H1 (cell line): Measurements from ENCODE around the gene ADGRV1. TPM values are rescaled to one million over a fixed set of nuclear protein-coding genes. Genes with fewer than 3 reads are reported as not detected.

ENCODE experiments used
- CTCF ChIA-PET: fragments of 300-600 bp; sonication (Branson Sonifier 250); formaldehyde crosslinking; loops from one replicate; lab custom pipeline; 2021; ENCODE audit not compliant: partially characterized antibody; lab: Charles Lee
- POLR2A ChIA-PET: fragments of 300-600 bp; sonication (Branson Sonifier 250); formaldehyde crosslinking; loops from one replicate; lab custom pipeline; 2021; ENCODE audit warnings: inconsistent platforms; ENCODE audit not compliant: partially characterized antibody; lab: Charles Lee
- DNase-seq, 2 experiments: peaks; one replicate each; pipeline versions ENCODE4 v3.0.0 to v3.0.0-alpha.2; 2010 to 2022; ENCODE audit warnings: low spot score in 2 of 2, low read depth in 1 of 2, mixed read lengths in 1 of 2
- FAIRE-seq: peaks from 2 replicates; lab custom pipeline; 2011; peaks lifted over from hg19 to GRCh38; lab: Jason Lieb, UNC
- H2AFZ ChIP-seq: 2 replicates; pipeline ENCODE4 v1.8.1; 2012; ENCODE audit warnings: low read length, inconsistent platforms
- H2AK5ac ChIP-seq: 2 replicates; pipeline ENCODE4 v1.6.1; 2013; ENCODE audit warnings: low read depth, low read length
- H2BK120ac ChIP-seq: replicated peaks from 2 replicates; pipeline ENCODE3; 2013; ENCODE audit warnings: low read depth, low read length, inconsistent platforms
- H2BK12ac ChIP-seq: 2 replicates; pipeline ENCODE4 v1.6.1; 2013; ENCODE audit warnings: low read depth, low read length
- H2BK15ac ChIP-seq: 2 replicates; pipeline ENCODE4 v1.6.1; 2013; ENCODE audit warnings: low read length
- H2BK20ac ChIP-seq: 2 replicates; pipeline ENCODE4 v1.6.1; 2013; ENCODE audit warnings: low read length
- H2BK5ac ChIP-seq: 2 replicates; pipeline ENCODE4 v1.6.1; 2013; ENCODE audit warnings: low read depth, low read length
- H3K14ac ChIP-seq: 2 replicates; pipeline ENCODE4 v1.6.1; 2013; ENCODE audit warnings: inconsistent platforms; ENCODE audit not compliant: insufficient read length
- H3K18ac ChIP-seq: 2 replicates; pipeline ENCODE4 v1.6.1; 2013; ENCODE audit warnings: low read length; ENCODE audit errors: extremely low read depth
- H3K23ac ChIP-seq: 2 replicates; pipeline ENCODE4 v1.6.1; 2013; ENCODE audit warnings: inconsistent platforms; ENCODE audit not compliant: insufficient read length
- H3K23me2 ChIP-seq: 2 replicates; pipeline ENCODE4 v1.6.1; 2013; ENCODE audit warnings: low read depth, low read length
- H3K27ac ChIP-seq: 2 replicates; pipeline ENCODE4 v1.6.1; 2011; ENCODE audit warnings: low read depth, low read length, inconsistent platforms
- H3K27me3 ChIP-seq, 4 experiments: replicated peaks in 1 of 4; 1 replicate in 1 of 4; 2 replicates in 3 of 4; pipeline versions ENCODE4 v1.6.1 to v1.8.1; 2011 to 2013; ENCODE audit warnings: low read length in 3 of 4, mild to moderate bottlenecking in 3 of 4, inconsistent platforms in 2 of 4, mixed read lengths in 2 of 4, moderate library complexity in 1 of 4; ENCODE audit not compliant: control insufficient read depth in 3 of 4, insufficient read depth in 3 of 4; ENCODE audit errors: extremely low read depth in 1 of 4
- H3K36me3 ChIP-seq, 4 experiments: 2 replicates each; pipeline versions ENCODE4 v1.6.1 to v1.8.1; 2011 to 2013; ENCODE audit warnings: mild to moderate bottlenecking in 4 of 4, low read length in 3 of 4, moderate library complexity in 2 of 4, control low read depth in 1 of 4, inconsistent platforms in 1 of 4; ENCODE audit not compliant: insufficient read depth in 4 of 4, control insufficient read depth in 2 of 4
- H3K4ac ChIP-seq: replicated peaks from 2 replicates; pipeline ENCODE3; 2013; ENCODE audit warnings: low read length, low read depth, mixed read lengths, inconsistent platforms; ENCODE audit not compliant: insufficient read length
- H3K4me1 ChIP-seq, 4 experiments: replicated peaks in 1 of 4; 1 replicate in 1 of 4; 2 replicates in 3 of 4; pipeline versions ENCODE4 v1.6.1 to v1.8.1; 2011 to 2013; ENCODE audit warnings: low read length in 3 of 4, inconsistent platforms in 2 of 4, mixed read lengths in 1 of 4; ENCODE audit not compliant: insufficient read depth in 4 of 4, control insufficient read depth in 3 of 4
- H3K4me2 ChIP-seq, 2 experiments: 2 replicates each; pipeline versions ENCODE4 v1.6.1 to v1.8.1; 2011 to 2013; ENCODE audit warnings: low read depth in 2 of 2, low read length in 2 of 2, control low read depth in 1 of 2, inconsistent platforms in 1 of 2, mild to moderate bottlenecking in 1 of 2; ENCODE audit not compliant: insufficient read depth in 1 of 2
- H3K4me3 ChIP-seq, 4 experiments: fragments of 200-600, 300-600 bp in 1 of 4; sonication (generic), shearing (Covaris generic), sonication (Bioruptor Twin) in 1 of 4; 2 replicates each; pipeline versions ENCODE4 v1.5.1 to v1.8.1; 2011 to 2016; ENCODE audit warnings: low read length in 4 of 4, low read depth in 3 of 4, control low read depth in 2 of 4, inconsistent platforms in 2 of 4, mild to moderate bottlenecking in 2 of 4, mixed read lengths in 1 of 4, moderate library complexity in 1 of 4; ENCODE audit not compliant: insufficient read depth in 2 of 4; ENCODE audit errors: extremely low read depth in 1 of 4
- H3K56ac ChIP-seq: replicated peaks from 2 replicates; pipeline ENCODE3; 2013; ENCODE audit warnings: low read depth, mild to moderate bottlenecking, mixed read lengths, low read length, inconsistent platforms; ENCODE audit not compliant: insufficient read length
- H3K79me1 ChIP-seq: 2 replicates; pipeline ENCODE4 v1.6.1; 2013; ENCODE audit warnings: low read depth, low read length, control low read depth
- H3K79me2 ChIP-seq, 2 experiments: 2 replicates each; pipeline versions ENCODE4 v1.6.1 to v1.8.1; 2012 to 2013; ENCODE audit warnings: low read length in 2 of 2, mild to moderate bottlenecking in 2 of 2, inconsistent platforms in 1 of 2; ENCODE audit not compliant: insufficient read depth in 2 of 2, control insufficient read depth in 1 of 2
- H3K9ac ChIP-seq, 4 experiments: replicated peaks in 1 of 4; 1 replicate in 1 of 4; 2 replicates in 3 of 4; pipeline versions ENCODE4 v1.6.1 to v1.8.1; 2011 to 2013; ENCODE audit warnings: low read depth in 3 of 4, low read length in 3 of 4, control low read depth in 2 of 4, mild to moderate bottlenecking in 2 of 4, moderate library complexity in 2 of 4, inconsistent platforms in 1 of 4; ENCODE audit errors: extremely low read depth in 1 of 4
- H3K9me3 ChIP-seq, 2 experiments: 2 replicates each; pipeline versions ENCODE4 v1.6.1 to v1.8.1; 2012 to 2013; ENCODE audit warnings: mild to moderate bottlenecking in 2 of 2, moderate library complexity in 2 of 2, control low read depth in 1 of 2, inconsistent platforms in 1 of 2, low read depth in 1 of 2, low read length in 1 of 2, mixed read lengths in 1 of 2; ENCODE audit not compliant: insufficient read depth in 2 of 2
- H4K20me1 ChIP-seq, 2 experiments: replicated peaks in 1 of 2; 2 replicates each; pipeline versions ENCODE3 to v1.8.1; 2011 to 2013; ENCODE audit warnings: inconsistent platforms in 2 of 2, low read length in 2 of 2, mild to moderate bottlenecking in 1 of 2; ENCODE audit not compliant: insufficient read depth in 2 of 2, control insufficient read depth in 1 of 2
- H4K5ac ChIP-seq: 2 replicates; pipeline ENCODE4 v1.6.1; 2013; ENCODE audit warnings: low read length, low read depth, mixed read lengths, inconsistent platforms; ENCODE audit not compliant: insufficient read length
- H4K8ac ChIP-seq: 2 replicates; pipeline ENCODE4 v1.8.0; 2013; ENCODE audit warnings: mild to moderate bottlenecking, moderate library complexity, low read length, inconsistent platforms; ENCODE audit not compliant: insufficient read depth; ENCODE audit errors: extremely low read depth
- H4K91ac ChIP-seq: replicated peaks from 2 replicates; pipeline ENCODE3; 2013; ENCODE audit warnings: low read length, mixed read lengths, inconsistent platforms; ENCODE audit not compliant: insufficient read length
- KDM4A ChIP-seq: IDR thresholded peaks from one replicate; pipeline ENCODE4 v1.7.1; 2012; ENCODE audit warnings: low read depth, mild to moderate bottlenecking, moderate library complexity, low read length, inconsistent platforms; ENCODE audit not compliant: severe bottlenecking
- WGBS, 2 experiments: shearing (Covaris generic) in 1 of 2; methylation state at CpG; one replicate each; pipeline versions ENCODE4 v1.1.6 to v1.1.7; 2013 to 2015; ENCODE audit warnings: low lambda C conversion rate in 2 of 2, mixed read lengths in 2 of 2, inconsistent platforms in 1 of 2, low coverage in 1 of 2, missing lambda C conversion rate in 1 of 2; ENCODE audit not compliant: insufficient replicate concordance in 2 of 2, insufficient coverage in 1 of 2, insufficient read length in 1 of 2; ENCODE audit errors: extremely low coverage in 1 of 2, missing lambda C conversion rate in 1 of 2; 5-methylcytosine and 5-hydroxymethylcytosine counted together
- polyA plus RNA-seq, 7 experiments: library from polyadenylated mRNA; depleted of rRNA in 3 of 7; stranded (reverse) in 5 of 7; unstranded in 2 of 7; fragments of >200 nt in 5 of 7; fragments of 200-250 nt in 2 of 7; gene quantifications; 1 replicate in 5 of 7; 2 replicates in 1 of 7; 4 replicates in 1 of 7; pipeline versions ENCODE4 v1.2.1 to v1.2.3, GENCODE V29; 2011 to 2013; ENCODE audit warnings: missing spikeins in 2 of 7, mixed read lengths in 2 of 7
- total RNA-seq: library from RNA; stranded (reverse); fragmentation: NEBNext Ultra II Directional; extraction: Animal tissue kit (Norgen Biotek cat#: 25700); gene quantifications from 2 replicates; pipeline ENCODE4 v1.2.1, GENCODE V29; 2021

ADGRV1 gene
- total and polyA plus RNA-seq, 2 of the 8 experiments (the other 6 are each of a cell fraction or from before 2014, with no cell fraction given): 53.1 to 62.2 TPM

DNA sequence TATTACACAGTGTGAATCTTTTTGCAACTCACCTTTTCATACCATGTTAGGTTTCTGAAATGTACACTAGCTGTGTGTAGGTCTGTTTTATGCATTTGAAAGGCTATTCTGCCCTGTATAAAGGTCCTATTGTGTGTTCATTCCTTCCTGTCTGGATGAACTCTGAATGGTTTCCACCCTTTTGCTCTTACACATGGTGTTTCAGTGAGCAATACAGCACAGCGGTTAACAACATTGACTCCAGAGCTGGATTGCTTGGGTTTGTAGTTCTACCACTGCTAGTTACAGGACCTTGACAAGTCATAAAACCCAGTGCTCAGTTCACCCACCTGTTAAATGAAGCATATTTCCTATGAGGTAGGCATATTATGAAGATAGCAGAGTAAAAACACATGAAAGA, 331.6 kb downstream of the ADGRV1 start:
- Histone ChIP-seq H4K20me1 (no peaks in the 10 kb centered on the region), H3K4ac (no peak overlapping the region), H2BK5ac (no peak overlapping the region), H4K5ac (no peak overlapping the region), H3K79me1 (no peaks in the 10 kb centered on the region), H3K4me1 (peaks cover 0 to 4% (median 0%) of the 10 kb centered on the region in 4 experiments; a peak in 2 of 7 replicates), H3K23ac (no peak overlapping the region), H2BK12ac (no peak overlapping the region), H3K27ac (no peak overlapping the region), H3K27me3 (no peaks in the 10 kb centered on the region), H4K91ac (no peak overlapping the region), H3K4me3 (no peak overlapping the region), H3K56ac (no peak overlapping the region), H3K9ac (no peak overlapping the region), H2AFZ (no peak overlapping the region), H3K36me3 (no peaks in the 10 kb centered on the region; a peak in 1 of 8 replicates), H3K79me2 (no peaks in the 10 kb centered on the region), H3K9me3 (no peaks in the 10 kb centered on the region), H3K14ac (no peak overlapping the region), H3K18ac (no peak overlapping the region), H2BK20ac (no peak overlapping the region), H2BK15ac (no peak overlapping the region), H2BK120ac (no peak overlapping the region), H3K23me2 (no peaks in the 10 kb centered on the region), H2AK5ac (no peak overlapping the region), H3K4me2 (no peak overlapping the region), H4K8ac (no peak overlapping the region)
- no peak for FAIRE-seq
- no peak for TF ChIP-seq KDM4A
- 93% methylated on average over 1 of the region's 1 CpG; no CpG with 5 or more reads in 1 of the 2 experiments for WGBS, 2 experiments
- DNase-seq: no peak
- POLR2A ChIA-PET: no interaction called here
- CTCF ChIA-PET: interaction anchor here (0.7 to 1.3 kb wide), 3 partner anchors 13 to 530 kb away, joined by 3 to 4 read pairs (median 3); no protein-coding TSS in a partner anchor
